Measurements from ENCODE around the gene AUTS2.

The AUTS2 gene

DNA sequence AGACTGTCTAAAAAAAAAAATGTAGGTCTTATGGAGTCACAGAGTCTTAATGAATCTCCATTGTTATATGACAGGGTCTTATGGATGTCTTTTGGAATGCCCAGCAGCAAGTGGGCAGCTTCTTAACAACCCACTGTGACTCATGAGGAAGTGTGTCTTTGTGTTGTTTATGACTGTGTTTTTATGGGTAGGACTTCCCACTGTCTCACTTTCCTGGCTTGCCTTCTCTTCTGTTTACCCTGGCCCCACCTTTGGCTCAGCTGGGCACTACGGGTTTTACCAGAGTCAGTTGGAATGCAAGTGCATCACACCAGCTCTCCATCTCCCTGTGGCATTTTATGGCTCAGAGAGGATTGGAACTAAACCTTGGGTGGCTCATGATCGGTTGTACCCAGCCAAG is 580.5 kb downstream of the AUTS2 start:
- H3K9me3 Mint-ChIP-seq, result peaks cover 23% of the 10 kb centered on the region
- H3K27ac Mint-ChIP-seq, result no peak overlapping the region
- DNase-seq, result no peak
- no peak overlapping the region for H3K4me3 Mint-ChIP-seq
- H3K4me1 Mint-ChIP-seq, result peaks cover 29% of the 10 kb centered on the region
- TF ChIP-seq, protein P1, sequence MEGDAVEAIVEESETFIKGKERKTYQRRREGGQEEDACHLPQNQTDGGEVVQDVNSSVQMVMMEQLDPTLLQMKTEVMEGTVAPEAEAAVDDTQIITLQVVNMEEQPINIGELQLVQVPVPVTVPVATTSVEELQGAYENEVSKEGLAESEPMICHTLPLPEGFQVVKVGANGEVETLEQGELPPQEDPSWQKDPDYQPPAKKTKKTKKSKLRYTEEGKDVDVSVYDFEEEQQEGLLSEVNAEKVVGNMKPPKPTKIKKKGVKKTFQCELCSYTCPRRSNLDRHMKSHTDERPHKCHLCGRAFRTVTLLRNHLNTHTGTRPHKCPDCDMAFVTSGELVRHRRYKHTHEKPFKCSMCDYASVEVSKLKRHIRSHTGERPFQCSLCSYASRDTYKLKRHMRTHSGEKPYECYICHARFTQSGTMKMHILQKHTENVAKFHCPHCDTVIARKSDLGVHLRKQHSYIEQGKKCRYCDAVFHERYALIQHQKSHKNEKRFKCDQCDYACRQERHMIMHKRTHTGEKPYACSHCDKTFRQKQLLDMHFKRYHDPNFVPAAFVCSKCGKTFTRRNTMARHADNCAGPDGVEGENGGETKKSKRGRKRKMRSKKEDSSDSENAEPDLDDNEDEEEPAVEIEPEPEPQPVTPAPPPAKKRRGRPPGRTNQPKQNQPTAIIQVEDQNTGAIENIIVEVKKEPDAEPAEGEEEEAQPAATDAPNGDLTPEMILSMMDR (IDR thresholded peaks at IDR 0.05), result no peak
- H3K36me3 Mint-ChIP-seq (ENCODE audit: low read depth), result peaks cover 28% of the 10 kb centered on the region
- no peaks in the 10 kb centered on the region for H3K27me3 Mint-ChIP-seq (ENCODE audit: low read depth, poor library complexity)

DNA sequence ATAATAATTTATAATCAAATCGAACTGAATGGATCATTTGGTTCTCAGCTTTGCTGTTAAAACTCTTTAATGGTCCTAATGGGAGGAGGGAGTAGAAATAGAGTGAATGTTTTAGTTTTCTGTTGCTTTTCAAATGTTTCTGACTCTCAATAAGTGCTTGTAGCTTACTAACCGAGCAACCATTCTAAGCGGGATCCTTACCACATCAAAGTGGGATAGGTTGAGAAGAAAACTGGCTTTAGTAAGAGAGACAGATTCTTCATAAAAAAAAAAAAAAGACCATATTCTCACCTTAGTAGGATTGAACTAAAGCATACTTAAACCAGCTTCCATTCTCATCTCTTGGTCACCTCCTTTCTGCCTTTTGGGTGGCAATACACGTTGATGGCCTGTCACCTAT is 584.2 kb downstream of the AUTS2 start:
- H3K36me3 Mint-ChIP-seq (ENCODE audit: low read depth), result peaks cover 19% of the 10 kb centered on the region
- no peak overlapping the region for H3K27ac Mint-ChIP-seq
- H3K27me3 Mint-ChIP-seq (ENCODE audit: low read depth, poor library complexity), result no peaks in the 10 kb centered on the region
- DNase-seq, result no peak
- no peak overlapping the region for H3K4me3 Mint-ChIP-seq
- peaks cover 5% of the 10 kb centered on the region for H3K9me3 Mint-ChIP-seq
- TF ChIP-seq, protein P1 (IDR thresholded peaks at IDR 0.05), result no peak
- H3K4me1 Mint-ChIP-seq, result peaks cover 48% of the 10 kb centered on the region

DNA sequence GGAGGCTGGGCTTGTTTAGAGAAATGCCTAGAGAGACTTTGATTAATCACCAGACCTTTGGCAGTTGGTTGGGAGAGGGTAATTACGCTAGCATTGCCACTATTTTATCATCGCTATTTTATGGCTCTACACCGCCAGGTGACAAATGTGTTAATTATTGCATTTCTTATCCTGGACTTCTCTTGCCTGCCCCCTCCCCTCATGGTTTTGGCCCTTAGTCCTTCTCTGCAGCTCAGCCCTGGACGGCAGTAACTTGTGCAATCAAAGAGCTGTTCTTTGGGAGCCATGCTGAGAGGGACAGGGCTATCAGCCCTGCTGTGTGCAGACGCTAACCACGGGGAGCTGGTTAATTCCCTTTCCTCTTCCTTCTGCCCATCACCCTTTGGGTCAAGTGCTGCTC is 585.0 kb downstream of the AUTS2 start:
- Mint-ChIP-seq H3K4me1 (peaks cover 48% of the 10 kb centered on the region), H3K36me3 (ENCODE audit: low read depth) (peaks cover 24% of the 10 kb centered on the region), H3K27ac (peak overlapping the region; percentile 93), H3K9me3 (peaks cover 9% of the 10 kb centered on the region), H3K27me3 (ENCODE audit: low read depth, poor library complexity) (no peaks in the 10 kb centered on the region), H3K4me3 (peak overlapping the region; percentile 53)
- peak; percentile 35 for DNase-seq
- TF ChIP-seq, protein P1 (IDR thresholded peaks at IDR 0.05), result no peak

DNA sequence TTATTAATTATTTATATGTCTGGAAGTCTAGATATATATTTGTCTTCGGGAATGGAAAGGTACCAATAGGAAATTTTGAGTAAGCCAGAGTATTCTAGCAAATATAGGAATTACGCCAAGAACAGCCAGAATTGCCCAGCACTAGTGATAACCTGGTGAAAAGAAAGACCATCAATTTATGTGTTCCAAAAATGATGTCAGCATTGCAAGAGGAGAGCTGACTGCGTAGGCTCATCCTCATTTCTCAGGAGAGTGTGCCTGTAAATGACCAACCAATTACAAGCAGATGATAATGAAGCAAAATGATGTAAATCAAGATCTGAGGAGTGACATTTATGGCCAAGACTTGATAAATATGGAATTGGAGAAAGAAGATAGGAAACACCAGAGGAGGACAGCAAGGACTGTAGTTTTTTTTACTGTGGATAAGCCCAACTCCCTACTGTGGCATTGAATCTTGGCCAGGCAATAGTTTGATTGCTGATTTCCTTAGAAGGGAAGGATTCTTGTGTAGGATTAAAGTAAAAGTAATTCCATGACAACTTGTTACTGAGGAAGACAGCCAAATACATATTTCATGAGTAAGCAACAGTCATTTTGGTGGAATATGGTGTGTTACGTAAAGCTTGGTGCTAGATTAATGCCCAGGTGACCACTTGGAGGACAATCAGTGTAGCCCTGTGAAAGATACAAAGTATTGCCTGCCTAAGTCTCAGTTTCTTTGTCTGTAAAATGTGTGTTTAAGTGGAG is 590.8 kb downstream of the AUTS2 start:
- H3K27me3 Mint-ChIP-seq (ENCODE audit: low read depth, poor library complexity), result no peaks in the 10 kb centered on the region
- no peak overlapping the region for H3K27ac Mint-ChIP-seq
- DNase-seq, result no peak
- no peak overlapping the region for H3K4me3 Mint-ChIP-seq
- H3K4me1 Mint-ChIP-seq, result peaks cover 16% of the 10 kb centered on the region
- TF ChIP-seq, protein P1 (IDR thresholded peaks at IDR 0.05), result no peak
- peaks cover 43% of the 10 kb centered on the region for H3K9me3 Mint-ChIP-seq
- peaks cover 50% of the 10 kb centered on the region for H3K36me3 Mint-ChIP-seq (ENCODE audit: low read depth)

DNA sequence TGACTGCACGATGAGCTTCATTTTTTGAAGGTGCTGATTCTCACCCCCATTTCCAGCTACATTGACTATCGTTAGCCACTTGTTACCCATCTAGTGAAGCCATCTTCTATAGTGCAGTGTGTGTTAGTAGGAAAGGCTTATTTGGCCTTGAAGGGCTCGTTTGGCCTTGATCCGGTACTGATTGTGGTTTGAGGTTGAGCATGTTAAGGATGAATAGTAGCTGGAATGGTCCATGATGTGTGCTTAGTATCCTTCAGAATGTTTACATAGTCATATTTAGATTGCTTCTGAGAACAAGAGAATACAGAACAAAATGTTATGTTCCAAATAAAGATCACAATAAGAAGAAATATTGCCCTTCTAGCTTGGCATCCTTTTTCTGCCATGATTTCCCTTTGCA is 591.5 kb downstream of the AUTS2 start:
- Mint-ChIP-seq H3K27me3 (ENCODE audit: low read depth, poor library complexity) (no peaks in the 10 kb centered on the region), H3K9me3 (peaks cover 43% of the 10 kb centered on the region), H3K4me3 (no peak overlapping the region), H3K4me1 (peaks cover 10% of the 10 kb centered on the region), H3K36me3 (ENCODE audit: low read depth) (peaks cover 50% of the 10 kb centered on the region), H3K27ac (no peak overlapping the region)
- no peak for DNase-seq
- TF ChIP-seq, protein P1 (IDR thresholded peaks at IDR 0.05), result no peak

DNA sequence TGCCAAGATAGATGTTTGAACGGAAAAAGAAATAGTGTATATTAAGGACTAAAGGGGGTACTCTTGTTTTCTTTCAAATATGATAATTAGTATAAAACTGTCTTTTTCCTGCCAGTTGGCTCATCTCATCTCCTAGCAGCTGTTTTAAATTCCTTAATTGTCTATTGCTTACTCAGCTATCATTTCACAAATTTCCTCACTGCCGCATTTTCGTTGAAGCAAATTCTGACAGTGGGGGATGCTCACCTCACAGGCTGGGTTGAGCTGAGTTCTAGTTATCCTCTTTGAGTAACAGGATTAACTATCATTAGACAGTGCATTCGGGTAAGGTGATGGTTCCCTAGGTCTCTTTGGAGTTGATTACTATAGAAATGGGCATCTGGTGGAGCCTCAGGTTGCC is 592.0 kb downstream of the AUTS2 start:
- TF ChIP-seq, protein P1 (IDR thresholded peaks at IDR 0.05), result no peak
- Mint-ChIP-seq H3K27me3 (ENCODE audit: low read depth, poor library complexity) (no peaks in the 10 kb centered on the region), H3K4me3 (no peak overlapping the region), H3K27ac (no peak overlapping the region), H3K36me3 (ENCODE audit: low read depth) (peaks cover 50% of the 10 kb centered on the region), H3K4me1 (peaks cover 7% of the 10 kb centered on the region), H3K9me3 (peaks cover 43% of the 10 kb centered on the region)
- no peak for DNase-seq
